CD4-positive, alpha-beta T cell treated with Interleukin-15 for 1 hour (primary cell): Measurements from ENCODE around the gene SULF2.
A peak's percentile ranks its signal among the peaks of the same experiment; 100 is the strongest.

Source experiments
- DNase-seq: peaks from one replicate; pipeline ENCODE4 v3.0.0-alpha.2; 2020

The SULF2 gene

GRCh38 chr20:47642118-47642517 is 143.2 kb downstream of the SULF2 start:
- no peak for DNase-seq

- DNase-seq, result no peak
These were observed 146.4 kb downstream of the SULF2 start for GRCh38 chr20:47638851-47639250.

GRCh38 chr20:47635256-47635655 is 150.0 kb downstream of the SULF2 start:
- no peak for DNase-seq

GRCh38 chr20:47631078-47631477 is 154.2 kb downstream of the SULF2 start:
- no peak for DNase-seq

- DNase-seq, result no peak
These were observed 155.4 kb downstream of the SULF2 start for GRCh38 chr20:47629907-47630306.

GRCh38 chr20:47627540-47627939 is 157.7 kb downstream of the SULF2 start:
- DNase-seq, result no peak

GRCh38 chr20:47623206-47623605 is 162.1 kb downstream of the SULF2 start:
- no peak for DNase-seq

- no peak for DNase-seq
These were observed 163.1 kb downstream of the SULF2 start for GRCh38 chr20:47622118-47622665.

GRCh38 chr20:47620808-47621805 is 164.2 kb downstream of the SULF2 start:
- DNase-seq, result no peak

GRCh38 chr20:47618479-47618878 is 166.8 kb downstream of the SULF2 start:
- DNase-seq, result no peak

GRCh38 chr20:47614703-47615309 is 170.5 kb downstream of the SULF2 start:
- no peak for DNase-seq

- DNase-seq, result no peak
These were observed 172.6 kb downstream of the SULF2 start for GRCh38 chr20:47612670-47613069.

- no peak for DNase-seq
These were observed 173.5 kb downstream of the SULF2 start for GRCh38 chr20:47611785-47612184.

GRCh38 chr20:47610945-47611250 is 174.4 kb downstream of the SULF2 start:
- DNase-seq, result no peak

GRCh38 chr20:47610247-47610944 is 174.9 kb downstream of the SULF2 start:
- DNase-seq, result peak; percentile 31

GRCh38 chr20:47609001-47609400 is 176.3 kb downstream of the SULF2 start:
- DNase-seq, result no peak
